CD1c-positive myeloid dendritic cell (primary cell): ENCODE measurements around the gene LAMC1.
"Not testable (repeated sequence)": the region's sequence is repeated elsewhere in the genome, so short reads cannot be mapped to it uniquely, and the experiment has no call there.

Experiments
- DNase-seq: peaks from one replicate; pipeline ENCODE4 v3.0.0-alpha.2; 2016; ENCODE audit errors: extremely low spot score

LAMC1 gene

DNA sequence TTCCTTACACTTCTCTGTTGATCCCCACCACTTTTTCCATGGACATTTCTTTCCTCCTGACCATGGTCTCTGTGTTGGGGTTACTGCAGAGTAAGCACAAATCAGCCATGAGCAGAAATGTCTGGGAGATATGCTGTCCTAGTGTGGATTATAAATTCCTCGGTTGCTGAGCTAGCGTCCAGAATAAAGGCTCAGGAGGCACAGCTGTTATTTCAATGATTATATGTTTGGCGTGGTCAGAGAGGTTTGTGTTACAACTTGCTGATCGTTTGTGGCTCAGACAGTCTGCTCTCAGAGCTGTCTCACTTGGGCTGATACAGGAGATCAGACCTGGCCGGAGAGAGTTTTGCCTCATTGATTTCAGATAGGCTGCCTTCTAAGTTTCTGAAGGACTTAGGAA, 125.4 kb downstream of the LAMC1 start:
- DNase-seq: no peak

DNA sequence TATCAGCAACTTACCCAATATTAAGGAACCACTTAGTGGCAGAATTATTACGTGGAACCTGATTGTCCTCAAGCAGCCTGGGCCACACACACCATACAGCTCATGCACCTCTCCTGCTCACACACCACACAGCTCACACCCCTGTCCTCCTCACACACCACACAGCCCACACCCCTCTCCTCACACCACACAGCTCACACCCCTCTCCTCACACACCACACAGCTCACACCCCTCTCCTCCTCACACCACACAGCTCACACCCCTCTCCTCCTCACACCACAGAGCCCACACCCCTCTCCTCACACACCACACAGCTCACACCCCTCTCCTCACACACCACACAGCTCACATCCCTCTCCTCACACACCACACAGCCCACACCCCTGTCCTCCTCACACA, 126.1 kb downstream of the LAMC1 start:
- DNase-seq: no peak

DNA sequence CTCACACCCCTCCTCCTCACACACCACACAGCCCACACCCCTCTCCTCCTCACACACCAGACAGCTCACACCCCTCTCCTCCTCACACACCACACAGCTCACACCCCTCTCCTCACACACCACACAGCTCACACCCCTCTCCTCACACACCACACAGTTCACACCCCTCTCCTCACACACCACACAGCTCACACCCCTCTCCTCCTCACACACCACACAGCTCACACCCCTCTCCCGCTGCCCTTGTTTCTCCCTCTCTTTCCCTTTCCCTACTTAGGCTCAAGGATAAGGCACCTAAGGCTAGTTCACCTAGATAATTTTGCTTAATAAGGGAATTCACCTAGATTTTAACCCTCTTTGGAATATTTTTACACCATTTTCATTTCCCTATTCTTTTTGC, 126.8 kb downstream of the LAMC1 start:
- DNase-seq: not testable (repeated sequence)

DNA sequence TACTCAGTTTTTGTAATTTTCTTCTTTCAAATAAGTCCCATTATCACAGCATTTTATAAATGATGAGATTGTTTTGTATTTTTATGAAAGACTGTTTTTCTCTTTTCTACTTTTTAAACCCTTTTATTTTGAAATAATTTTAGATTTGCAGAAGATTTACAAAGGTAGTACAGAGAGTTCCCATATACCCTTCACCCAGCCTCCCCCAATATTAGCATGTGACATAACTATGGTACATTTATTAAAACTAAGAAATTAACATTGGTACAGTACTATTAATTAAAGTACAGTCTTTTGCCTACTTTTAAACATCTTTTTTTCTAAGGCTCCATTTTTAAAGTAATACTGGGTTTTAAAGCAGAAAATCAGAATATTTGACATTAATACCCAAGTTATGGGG, 127.2 kb downstream of the LAMC1 start:
- no peak for DNase-seq

DNA sequence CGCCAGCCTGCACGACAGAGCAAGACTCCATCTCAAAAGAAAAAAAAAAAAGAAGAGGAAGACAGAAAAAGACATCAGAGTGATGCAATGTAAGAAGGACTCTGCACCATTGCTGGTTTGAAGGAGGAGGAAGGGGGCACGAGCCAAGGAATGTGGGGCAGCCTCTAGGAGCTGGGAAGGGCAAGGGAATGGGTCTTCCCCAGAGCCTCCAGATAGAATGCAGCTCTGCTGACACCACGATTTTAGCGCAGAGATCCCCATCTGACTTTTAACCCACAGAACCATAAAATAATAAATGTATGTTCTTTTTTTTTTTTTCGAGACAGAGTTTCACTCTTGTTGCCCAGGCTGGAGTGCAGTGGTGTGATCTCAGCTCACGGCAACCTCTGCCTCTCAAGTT, 129.0 kb downstream of the LAMC1 start:
- DNase-seq: no peak

DNA sequence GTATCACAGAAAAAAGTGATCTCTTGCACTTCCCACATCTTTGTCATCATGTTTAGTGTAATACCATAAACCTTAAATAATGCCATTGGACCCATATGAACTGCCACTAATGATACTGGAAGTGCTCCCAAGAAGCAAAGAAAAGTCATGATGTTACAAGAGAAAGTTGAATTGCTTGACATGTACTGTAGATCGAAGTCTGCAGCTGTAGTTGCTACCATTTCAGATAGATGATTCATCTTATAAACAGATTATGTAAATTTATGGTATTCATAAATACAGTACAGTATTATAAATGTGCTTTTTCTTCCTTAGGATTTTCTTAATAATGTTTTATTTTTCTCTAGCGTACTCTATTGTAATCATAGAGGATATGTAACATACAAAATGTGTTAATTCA, 132.7 kb downstream of the LAMC1 start:
- no peak for DNase-seq

DNA sequence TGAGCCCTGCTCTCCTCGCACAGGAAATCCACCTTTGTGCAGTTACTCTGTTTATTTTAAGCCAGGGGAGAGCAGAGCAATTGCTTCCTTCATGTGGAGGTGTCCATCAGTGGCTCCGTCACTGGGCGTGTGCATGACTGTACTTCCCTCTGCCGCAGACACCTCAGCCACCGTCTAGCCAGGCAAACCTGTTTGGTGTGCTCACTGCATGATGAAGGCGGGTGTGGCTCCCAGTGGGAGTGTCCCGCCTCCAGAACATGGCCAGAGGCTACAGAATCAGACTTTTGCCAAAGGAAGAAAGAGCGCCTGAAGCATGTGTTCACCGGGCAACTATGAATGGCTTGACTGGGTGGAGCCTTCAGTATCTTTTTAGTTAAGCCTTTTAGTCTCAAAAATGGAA, 136.7 kb downstream of the LAMC1 start:
- no peak for DNase-seq

DNA sequence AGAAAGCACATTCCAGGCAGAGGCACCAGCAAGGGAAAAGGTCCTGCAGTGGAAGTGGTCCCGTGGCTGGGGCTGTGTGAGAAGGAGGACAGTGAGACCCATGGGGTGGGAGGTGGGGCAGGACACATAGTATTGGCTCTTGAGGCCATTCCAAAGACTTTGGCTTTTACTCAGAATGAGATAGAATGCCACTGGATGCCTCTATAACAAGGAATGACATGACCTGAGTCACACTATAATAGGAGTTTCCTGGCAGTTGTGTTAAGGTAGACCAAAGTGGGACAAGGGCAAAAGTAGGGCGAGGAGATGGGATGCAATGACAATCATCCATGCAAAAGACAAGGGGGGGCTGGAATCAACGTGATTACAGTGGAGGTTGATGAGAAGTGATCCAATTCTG, 138.2 kb downstream of the LAMC1 start:
- no peak for DNase-seq

DNA sequence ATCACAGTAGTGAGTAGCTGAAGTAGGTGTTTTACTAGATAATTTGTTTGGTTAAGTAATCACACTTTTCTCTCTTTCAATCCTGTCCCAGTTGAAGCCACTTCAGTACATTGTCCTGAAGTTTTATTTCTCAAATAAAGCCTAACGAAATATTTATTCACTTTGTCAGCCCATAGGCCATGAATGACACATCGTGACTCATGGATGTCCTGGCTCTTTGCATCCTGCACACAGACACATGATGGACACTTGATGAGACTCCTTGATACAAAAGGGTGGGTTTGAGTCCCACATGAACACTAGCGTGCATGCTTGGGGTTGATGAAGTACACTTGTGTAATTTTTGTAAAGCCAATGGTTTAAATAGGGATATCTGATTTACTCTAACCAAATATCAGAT, 140.1 kb downstream of the LAMC1 start:
- DNase-seq: no peak

DNA sequence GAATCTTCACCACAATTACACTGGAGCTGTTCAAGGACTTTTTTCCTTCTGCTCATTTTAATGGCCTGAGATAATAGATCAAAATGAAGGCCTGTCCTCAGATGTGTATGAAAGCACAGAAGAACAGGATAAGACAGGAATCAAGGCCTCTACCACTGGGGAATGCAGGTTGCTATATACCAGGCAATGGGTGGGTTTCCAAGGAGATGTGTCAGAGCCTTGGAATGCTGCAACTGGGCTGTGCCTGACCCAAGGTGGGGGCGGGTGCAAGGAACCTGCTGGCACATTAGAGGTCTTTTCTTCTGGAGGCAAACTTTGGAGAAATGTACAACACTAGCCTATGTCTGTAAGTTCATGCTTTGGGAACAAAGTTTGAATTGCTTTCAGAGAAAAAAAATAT, 141.1 kb downstream of the LAMC1 start:
- DNase-seq: no peak

DNA sequence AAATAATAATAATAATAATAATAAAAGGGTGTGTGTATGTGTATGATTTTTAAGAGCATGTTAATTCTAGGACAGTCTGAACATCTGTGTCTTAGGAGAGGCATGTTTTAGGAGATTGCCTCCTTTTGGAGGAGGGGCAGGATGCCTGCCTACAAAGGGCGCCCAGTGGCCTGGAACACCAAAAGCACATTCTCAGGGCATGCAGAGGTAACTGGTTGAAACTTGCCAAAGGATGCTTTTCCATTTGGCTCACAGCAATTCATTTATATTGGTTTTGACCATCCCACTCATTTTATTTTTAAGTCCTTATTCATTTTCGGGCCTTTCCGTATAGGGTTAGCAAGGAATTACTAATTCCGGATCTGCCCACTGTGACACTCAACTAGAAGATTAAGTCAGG, 141.7 kb downstream of the LAMC1 start:
- DNase-seq: no peak

DNA sequence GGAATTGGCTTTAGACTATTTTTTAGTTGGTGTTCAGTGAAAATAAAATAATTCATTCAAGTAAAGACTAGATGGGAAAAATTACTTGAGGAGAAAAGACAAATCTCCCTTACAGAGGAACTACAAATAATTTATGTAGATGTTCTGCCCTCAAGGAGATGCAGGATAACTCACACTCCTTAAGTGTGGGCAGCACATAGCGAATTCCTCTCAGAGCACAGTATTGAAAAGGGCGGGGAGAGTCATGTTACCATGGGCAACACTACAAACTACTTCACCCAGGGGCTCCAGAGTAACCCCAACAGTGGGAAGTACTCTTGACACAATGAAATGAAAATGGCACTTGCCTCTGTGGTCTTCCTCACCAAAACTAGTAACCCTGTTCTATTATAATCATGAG, 142.2 kb downstream of the LAMC1 start:
- no peak for DNase-seq

DNA sequence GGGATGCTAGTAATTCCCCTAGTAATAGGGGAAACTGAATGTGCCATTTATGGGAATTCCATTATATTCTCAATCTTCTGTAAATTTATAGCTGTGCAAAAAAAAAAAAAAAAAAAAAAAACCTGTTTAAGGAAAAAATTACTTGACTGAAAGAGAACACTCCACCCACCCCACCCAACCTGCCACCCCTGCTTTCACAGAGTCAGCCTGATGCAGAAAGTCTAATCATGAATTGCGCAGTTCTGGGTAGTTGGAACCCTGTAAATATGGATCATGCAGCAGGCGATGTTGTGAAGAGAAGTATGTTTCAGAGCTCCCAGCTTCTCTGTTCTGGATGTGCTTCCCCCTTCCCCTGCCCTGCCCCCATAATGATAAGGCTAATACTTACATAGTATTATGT, 143.2 kb downstream of the LAMC1 start:
- DNase-seq: no peak

DNA sequence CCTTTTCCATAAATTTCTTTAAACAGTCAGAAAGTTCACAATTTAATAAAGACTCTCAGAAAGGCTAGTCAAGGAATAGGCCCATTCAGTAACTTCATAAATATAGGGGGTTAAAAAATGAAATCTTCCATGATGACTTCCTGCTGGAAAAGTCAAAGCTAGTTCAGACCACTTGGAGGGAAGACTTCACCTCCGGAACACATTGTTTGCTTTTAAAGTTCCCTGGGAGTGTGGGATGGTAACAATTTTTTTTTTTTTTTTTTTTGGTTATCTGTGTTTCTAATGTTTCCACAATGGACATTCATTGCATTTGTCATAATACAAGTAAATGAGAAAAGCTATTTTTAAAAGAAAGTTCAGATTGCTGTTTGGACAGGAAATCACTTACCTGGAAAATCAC, 144.5 kb downstream of the LAMC1 start:
- no peak for DNase-seq

DNA sequence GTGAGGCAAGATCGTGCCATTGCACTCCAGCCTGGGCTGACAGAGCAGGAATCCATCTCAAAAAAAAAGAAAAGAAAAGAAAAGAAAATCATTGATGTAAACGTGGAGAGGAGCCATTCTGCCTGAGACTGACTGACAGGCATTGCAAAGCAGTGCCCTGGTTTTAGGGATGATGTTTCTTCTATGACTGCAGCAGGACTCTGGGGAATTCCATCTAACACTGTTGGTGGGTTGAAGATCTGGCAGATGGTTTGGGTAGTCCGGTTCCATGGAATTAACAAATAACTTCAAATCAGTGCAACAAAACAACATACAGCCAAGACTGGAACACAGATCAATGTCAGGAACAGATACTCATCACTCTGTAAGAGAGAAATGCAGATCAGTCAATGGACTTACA, 145.1 kb downstream of the LAMC1 start:
- no peak for DNase-seq

DNA sequence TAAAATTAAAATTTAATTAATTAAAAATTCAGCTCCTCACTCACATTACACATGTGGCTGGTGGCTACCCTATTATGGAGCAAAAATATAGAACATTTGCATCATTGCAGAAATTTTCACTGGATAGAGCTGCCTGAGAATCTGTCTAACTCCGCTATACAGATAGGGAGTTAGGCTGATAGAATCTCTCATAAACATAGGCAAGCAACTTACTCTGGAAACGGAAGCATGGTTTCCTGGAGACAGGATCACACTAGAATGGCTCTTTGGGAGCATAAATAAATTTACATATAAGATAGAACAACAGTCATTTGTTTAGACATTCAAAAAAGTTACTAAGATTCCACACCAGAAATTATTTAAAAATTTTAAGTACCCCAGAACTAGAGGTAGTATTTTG, 150.6 kb downstream of the LAMC1 start:
- DNase-seq: no peak

DNA sequence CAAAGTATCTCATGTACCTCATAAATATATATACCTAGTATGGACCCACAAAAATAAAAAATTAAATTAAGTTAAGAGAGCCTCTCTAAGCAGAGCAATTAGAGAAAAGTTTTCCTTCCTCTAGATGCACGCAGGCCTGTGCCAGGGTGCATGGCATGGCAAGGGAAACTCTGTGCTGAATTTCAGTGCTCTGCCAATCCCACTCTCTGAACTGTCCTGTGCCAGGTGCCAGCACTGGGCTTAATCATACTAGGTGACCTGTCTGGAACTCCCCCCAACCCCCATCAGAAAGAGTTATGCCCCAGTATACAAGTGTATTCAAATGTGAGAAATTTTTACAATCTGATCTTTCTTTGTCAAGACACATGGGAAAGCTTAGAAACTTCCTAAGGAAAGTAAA, 152.4 kb downstream of the LAMC1 start:
- no peak for DNase-seq

DNA sequence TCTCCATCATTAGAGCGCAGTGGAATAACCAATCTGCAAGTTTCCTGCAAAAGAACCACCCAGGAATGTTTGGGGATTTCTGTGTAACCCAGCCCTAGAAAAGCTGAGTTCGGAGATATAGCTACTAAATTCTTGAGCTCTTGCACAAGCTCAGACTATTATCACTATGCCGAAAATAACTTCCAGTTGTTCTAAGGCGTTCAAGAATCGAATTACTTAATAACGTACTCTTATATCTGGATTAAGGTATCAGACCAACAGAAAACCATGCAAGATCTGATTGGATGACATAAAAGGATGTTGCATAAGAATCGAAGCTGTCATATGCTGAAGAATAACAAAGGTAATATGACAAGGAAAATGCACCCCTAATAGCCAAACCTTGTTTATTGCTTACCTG, 155.3 kb downstream of the LAMC1 start:
- DNase-seq: no peak

DNA sequence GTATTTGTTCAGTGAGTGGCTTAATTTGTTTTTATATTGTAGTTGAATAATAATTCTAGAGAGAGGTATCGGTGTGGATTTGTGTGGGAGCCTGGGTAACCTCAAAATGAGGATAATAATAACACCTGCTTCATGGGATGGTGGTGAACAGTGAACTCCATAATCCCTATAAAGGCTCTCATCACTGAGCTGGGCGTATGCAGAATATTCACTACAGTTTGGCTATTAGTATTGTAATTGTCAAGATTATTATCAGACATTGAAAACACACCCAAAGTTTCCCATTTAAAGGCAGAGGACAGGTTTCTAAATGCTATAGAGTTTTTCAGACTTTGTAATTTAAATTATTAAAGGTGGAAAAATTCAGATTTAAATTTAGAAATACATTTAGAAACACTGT, 155.8 kb downstream of the LAMC1 start:
- DNase-seq: no peak

DNA sequence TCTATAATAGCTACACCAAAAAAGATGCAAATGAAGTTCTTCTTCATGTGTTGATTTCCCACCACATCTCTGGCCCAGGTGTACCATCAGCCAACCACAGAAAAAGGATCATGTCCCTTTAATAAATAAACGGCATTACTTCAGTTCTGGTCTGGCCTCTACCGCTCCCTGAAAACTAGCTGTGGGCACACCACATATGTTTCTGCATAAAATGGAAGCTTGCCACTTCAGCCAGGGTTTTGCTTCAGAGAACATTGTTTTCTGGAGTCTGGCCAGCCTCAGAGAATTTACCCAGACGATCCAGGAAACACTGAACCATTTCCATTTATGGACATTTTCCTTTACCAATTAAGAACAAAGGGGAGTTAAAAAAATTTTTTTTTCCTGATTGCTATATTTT, 157.0 kb downstream of the LAMC1 start:
- DNase-seq: no peak

DNA sequence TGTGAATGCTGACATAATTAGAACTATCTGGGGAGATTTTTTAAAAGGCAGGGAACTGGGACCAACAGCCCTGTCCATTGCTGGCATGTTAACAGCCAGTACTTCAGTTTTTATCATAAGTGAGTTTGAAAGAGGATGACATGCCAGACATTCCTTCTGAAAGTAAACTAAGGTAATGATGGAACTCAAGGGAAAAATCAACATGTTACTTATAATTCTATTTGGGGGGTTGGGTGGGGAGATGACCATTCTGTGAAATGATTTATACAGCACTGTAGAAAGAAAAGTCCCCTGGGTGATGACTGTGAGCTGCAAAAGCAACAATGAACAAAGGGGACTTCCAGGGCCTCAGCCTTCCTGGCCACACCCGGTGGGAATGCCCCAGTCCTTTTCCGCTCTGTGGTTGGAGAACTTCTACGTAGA, 157.4 kb downstream of the LAMC1 start:
- DNase-seq: no peak

DNA sequence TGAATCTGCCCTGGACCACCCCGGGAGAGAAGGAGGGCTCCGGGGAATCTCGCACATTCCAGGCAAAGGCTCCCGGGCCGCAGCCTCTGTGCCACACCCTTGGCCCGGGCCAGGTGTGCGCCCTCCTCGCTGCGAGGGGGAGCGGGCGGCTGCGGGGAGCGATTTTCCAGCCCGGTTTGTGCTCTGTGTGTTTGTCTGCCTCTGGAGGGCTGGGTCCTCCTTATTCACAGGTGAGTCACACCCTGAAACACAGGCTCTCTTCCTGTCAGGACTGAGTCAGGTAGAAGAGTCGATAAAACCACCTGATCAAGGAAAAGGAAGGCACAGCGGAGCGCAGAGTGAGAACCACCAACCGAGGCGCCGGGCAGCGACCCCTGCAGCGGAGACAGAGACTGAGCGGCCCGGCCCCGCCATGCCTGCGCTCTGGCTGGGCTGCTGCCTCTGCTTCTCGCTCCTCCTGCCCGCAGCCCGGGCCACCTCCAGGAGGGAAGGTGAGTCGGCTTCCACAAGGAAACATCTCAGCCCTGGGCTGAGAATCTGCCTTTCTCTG, 162.8 kb downstream of the LAMC1 start, which contains the start of gene LAMC2:
LAMC2 (plus strand) TSS at position 324 of the 550 bp plus-strand sequence; CDS start at position 413, 89 bp downstream.
- DNase-seq: no peak

DNA sequence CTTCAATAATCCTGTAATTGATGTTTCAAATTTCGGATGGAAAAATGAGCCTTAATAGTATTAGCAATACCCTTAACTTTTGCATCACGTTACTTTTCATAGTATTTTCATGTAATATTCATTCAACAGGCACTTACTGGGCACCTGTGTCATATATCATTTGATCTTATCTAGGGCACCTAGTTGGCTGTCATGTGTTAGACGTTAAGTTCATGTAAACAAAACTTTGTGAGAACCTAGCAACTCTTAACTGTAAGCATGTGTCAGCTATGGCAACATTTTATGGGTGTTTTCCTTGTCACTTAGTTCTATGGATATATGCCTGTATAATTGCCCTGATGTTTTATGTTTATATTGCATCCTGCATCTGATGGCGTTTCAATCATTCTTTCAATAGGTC, 163.6 kb downstream of the LAMC1 start:
- DNase-seq: no peak

DNA sequence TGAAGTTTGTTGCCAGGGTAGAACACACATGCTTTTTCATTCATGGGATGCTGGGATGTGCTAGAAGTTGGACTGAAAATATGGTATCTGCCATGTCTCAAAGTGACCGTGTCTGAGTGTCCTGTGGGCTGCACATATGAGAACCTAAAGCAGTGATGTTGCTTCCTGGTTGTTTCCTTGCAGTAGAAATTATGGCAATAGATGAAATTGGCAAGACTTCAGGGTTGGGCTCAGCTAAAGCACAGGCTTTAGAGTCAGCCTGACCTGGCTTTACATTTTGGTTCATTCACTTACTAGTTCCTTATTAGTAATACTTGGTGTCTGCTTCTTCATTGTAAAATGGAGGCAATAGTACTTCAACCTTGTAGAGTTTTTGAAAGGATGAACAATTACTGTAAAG, 165.0 kb downstream of the LAMC1 start:
- DNase-seq: no peak

DNA sequence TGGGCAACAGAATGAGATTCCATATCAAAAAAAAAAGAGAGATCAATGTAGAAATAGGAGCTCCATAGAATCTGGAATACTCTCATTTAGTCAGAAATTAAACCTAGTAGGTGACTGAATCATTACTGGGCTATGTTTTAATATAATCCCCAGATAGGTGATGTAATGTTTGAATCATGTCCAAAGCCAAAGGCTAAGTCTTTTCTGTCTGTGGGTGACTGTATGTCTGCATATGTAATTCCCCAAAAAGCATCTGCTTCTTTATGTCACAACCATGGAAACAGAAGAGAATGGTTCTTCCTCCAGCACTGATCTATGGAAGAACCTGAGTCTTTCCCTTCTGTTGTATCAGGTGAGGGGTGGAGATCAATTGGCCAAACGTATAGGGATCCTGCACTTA, 168.6 kb downstream of the LAMC1 start:
- DNase-seq: no peak
